Mucosa of gallbladder (tissue), 1 donor: ENCODE results near the gene MAGI1. TPM values are rescaled to one million over a fixed set of nuclear protein-coding genes. Genes with fewer than 3 reads are reported as not detected.
A peak's percentile ranks its signal among the peaks of the same experiment; 100 is the strongest.

Experiments used
- DNase-seq: peaks from one replicate; pipeline ENCODE4 v3.0.0-alpha.2; 2020; ENCODE audit warnings: low spot score
- total RNA-seq: library from RNA; stranded (reverse); gene quantifications from one replicate; pipeline ENCODE4 v1.2.1, GENCODE V29; 2021
- donor health status: DM: no; HTN: no; CAD: no.

Gene MAGI1
- total RNA-seq, 1 donor from 2014 or later = 87.4 TPM

- DNase-seq = peak; percentile 35
These were observed 92.3 kb downstream of the MAGI1 start for GRCh38 chr3:65946438-65946837.

GRCh38 chr3:65945953-65946352, 92.8 kb downstream of the MAGI1 start:
- DNase-seq = no peak

GRCh38 chr3:65945480-65945879, 93.2 kb downstream of the MAGI1 start:
- DNase-seq = no peak

GRCh38 chr3:65944252-65944651, 94.5 kb downstream of the MAGI1 start:
- DNase-seq = no peak

- no peak for DNase-seq
These were observed 98.9 kb downstream of the MAGI1 start for GRCh38 chr3:65939801-65940246.

GRCh38 chr3:65939184-65939583, 99.5 kb downstream of the MAGI1 start:
- no peak for DNase-seq

- no peak for DNase-seq
These were observed 100.0 kb downstream of the MAGI1 start for GRCh38 chr3:65938676-65939075.

- DNase-seq = no peak
These were observed 100.6 kb downstream of the MAGI1 start for GRCh38 chr3:65938147-65938546.

- no peak for DNase-seq
These were observed 101.6 kb downstream of the MAGI1 start for GRCh38 chr3:65936908-65937638.

GRCh38 chr3:65935724-65936123, 103.0 kb downstream of the MAGI1 start:
- DNase-seq = no peak

- DNase-seq = no peak
These were observed 108.1 kb downstream of the MAGI1 start for GRCh38 chr3:65930648-65931047.

- peak; percentile 78 for DNase-seq
These were observed 110.6 kb downstream of the MAGI1 start for GRCh38 chr3:65928110-65928509.

GRCh38 chr3:65927576-65927975, 111.1 kb downstream of the MAGI1 start:
- no peak for DNase-seq

GRCh38 chr3:65925254-65925954, 113.3 kb downstream of the MAGI1 start:
- no peak for DNase-seq

- no peak for DNase-seq
These were observed 114.0 kb downstream of the MAGI1 start for GRCh38 chr3:65924762-65925161.

- DNase-seq = no peak
These were observed 116.3 kb downstream of the MAGI1 start for GRCh38 chr3:65922441-65922840.

GRCh38 chr3:65919826-65920225, 118.9 kb downstream of the MAGI1 start:
- no peak for DNase-seq

GRCh38 chr3:65915477-65915876, 123.2 kb downstream of the MAGI1 start:
- DNase-seq = no peak

GRCh38 chr3:65914740-65915367, 123.9 kb downstream of the MAGI1 start:
- DNase-seq = no peak

- peak; percentile 28 for DNase-seq
These were observed 124.5 kb downstream of the MAGI1 start for GRCh38 chr3:65914032-65914739.

GRCh38 chr3:65912647-65913046, 126.1 kb downstream of the MAGI1 start:
- DNase-seq = no peak

GRCh38 chr3:65908588-65908987, 130.1 kb downstream of the MAGI1 start:
- no peak for DNase-seq
